IMR-90 (cell line): Measurements from ENCODE around the gene SPATC1L.
"Not testable (repeated sequence)": the region's sequence is repeated elsewhere in the genome, so short reads cannot be mapped to it uniquely, and the experiment has no call there.

ENCODE experiments used
- BHLHE40 ChIP-seq: fragments of 150-350 bp; IDR thresholded peaks from 2 replicates; pipeline ENCODE4 v1.6.1; 2016; ENCODE audit warnings: mild to moderate bottlenecking, low read depth, low read length
- CEBPB ChIP-seq: IDR thresholded peaks from 2 replicates; pipeline ENCODE4 v1.6.1; 2012; ENCODE audit warnings: low read depth, low read length, improper control_type of control experiment
- CHD1 ChIP-seq: IDR thresholded peaks from 2 replicates; pipeline ENCODE4 v1.6.1; 2012; ENCODE audit warnings: low read depth, low read length, improper control_type of control experiment
- ELK1 ChIP-seq: fragments of 150-350 bp; IDR thresholded peaks from 2 replicates; pipeline ENCODE4 v1.6.1; 2016; ENCODE audit warnings: low read depth, mild to moderate bottlenecking, low read length, moderate library complexity, borderline replicate concordance
- FOS ChIP-seq: fragments of 150-350 bp; IDR thresholded peaks from 2 replicates; pipeline ENCODE4 v1.6.1; 2016; ENCODE audit warnings: low read depth, low read length
- MAFK ChIP-seq: IDR thresholded peaks from 2 replicates; pipeline ENCODE4 v1.6.1; 2012; ENCODE audit warnings: low read depth, low read length, improper control_type of control experiment
- MAZ ChIP-seq: IDR thresholded peaks from 2 replicates; pipeline ENCODE4 v1.6.1; 2012; ENCODE audit warnings: low read depth, mild to moderate bottlenecking, low read length, improper control_type of control experiment, moderate library complexity, borderline replicate concordance
- POLR2A ChIP-seq: IDR thresholded peaks from 2 replicates; pipeline ENCODE4 v1.6.1; 2012; ENCODE audit warnings: mild to moderate bottlenecking, low read depth, low read length
- RAD21 ChIP-seq: IDR thresholded peaks from 2 replicates; pipeline ENCODE4 v1.6.1; 2012; ENCODE audit warnings: low read length, improper control_type of control experiment
- RCOR1 ChIP-seq: IDR thresholded peaks from 2 replicates; pipeline ENCODE4 v1.6.1; 2012; ENCODE audit warnings: mild to moderate bottlenecking, low read length, improper control_type of control experiment; ENCODE audit not compliant: insufficient replicate concordance
- SMC3 ChIP-seq: fragments of 150-350 bp; IDR thresholded peaks from 2 replicates; pipeline ENCODE4 v1.6.1; 2016; ENCODE audit warnings: low read depth, mild to moderate bottlenecking, antibody characterized with exemption, low read length, moderate library complexity
- USF2 ChIP-seq: fragments of 150-350 bp; IDR thresholded peaks from 2 replicates; pipeline ENCODE4 v1.6.1; 2017; ENCODE audit warnings: mild to moderate bottlenecking, antibody characterized with exemption, low read length, low read depth
- TF ChIP-seq, protein P1 (sequence below): conservative IDR thresholded peaks from 2 replicates; pipeline ENCODE4 v1.5.1; 2012; ENCODE audit warnings: mild to moderate bottlenecking, low read depth, low read length, improper control_type of control experiment

DNA sequence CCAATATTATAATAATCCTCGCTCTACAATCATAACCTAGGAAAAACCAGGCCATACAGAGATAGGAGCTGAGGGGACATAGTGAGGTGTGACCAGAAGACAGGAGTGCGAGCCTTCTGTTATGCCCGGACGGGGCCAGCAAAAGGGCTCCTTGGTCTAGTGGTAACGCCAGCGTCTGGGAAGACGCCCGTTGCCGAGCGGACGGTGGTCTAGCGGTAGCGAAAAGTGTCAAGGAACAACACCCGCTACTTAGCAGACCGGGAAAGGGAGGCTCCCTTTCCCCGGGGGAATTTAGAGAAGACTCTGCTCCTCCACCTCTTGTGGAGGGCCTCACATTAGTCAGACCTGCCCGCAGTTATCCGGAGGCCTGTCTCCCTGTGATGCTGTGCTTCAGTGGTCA, 39.4 kb upstream of the SPATC1L start:
- TF ChIP-seq, protein P1, sequence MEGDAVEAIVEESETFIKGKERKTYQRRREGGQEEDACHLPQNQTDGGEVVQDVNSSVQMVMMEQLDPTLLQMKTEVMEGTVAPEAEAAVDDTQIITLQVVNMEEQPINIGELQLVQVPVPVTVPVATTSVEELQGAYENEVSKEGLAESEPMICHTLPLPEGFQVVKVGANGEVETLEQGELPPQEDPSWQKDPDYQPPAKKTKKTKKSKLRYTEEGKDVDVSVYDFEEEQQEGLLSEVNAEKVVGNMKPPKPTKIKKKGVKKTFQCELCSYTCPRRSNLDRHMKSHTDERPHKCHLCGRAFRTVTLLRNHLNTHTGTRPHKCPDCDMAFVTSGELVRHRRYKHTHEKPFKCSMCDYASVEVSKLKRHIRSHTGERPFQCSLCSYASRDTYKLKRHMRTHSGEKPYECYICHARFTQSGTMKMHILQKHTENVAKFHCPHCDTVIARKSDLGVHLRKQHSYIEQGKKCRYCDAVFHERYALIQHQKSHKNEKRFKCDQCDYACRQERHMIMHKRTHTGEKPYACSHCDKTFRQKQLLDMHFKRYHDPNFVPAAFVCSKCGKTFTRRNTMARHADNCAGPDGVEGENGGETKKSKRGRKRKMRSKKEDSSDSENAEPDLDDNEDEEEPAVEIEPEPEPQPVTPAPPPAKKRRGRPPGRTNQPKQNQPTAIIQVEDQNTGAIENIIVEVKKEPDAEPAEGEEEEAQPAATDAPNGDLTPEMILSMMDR: not testable (repeated sequence)
- not testable (repeated sequence) for TF ChIP-seq RAD21, FOS, POLR2A, CEBPB, RCOR1, SMC3, ELK1, BHLHE40, USF2, MAZ, CHD1, MAFK
